Measurements from ENCODE around the gene PLIN3.

GRCh38 chr19:4795400-4795799 lies 72.1 kb downstream of the PLIN3 start:
- TF ChIP-seq, protein P1, sequence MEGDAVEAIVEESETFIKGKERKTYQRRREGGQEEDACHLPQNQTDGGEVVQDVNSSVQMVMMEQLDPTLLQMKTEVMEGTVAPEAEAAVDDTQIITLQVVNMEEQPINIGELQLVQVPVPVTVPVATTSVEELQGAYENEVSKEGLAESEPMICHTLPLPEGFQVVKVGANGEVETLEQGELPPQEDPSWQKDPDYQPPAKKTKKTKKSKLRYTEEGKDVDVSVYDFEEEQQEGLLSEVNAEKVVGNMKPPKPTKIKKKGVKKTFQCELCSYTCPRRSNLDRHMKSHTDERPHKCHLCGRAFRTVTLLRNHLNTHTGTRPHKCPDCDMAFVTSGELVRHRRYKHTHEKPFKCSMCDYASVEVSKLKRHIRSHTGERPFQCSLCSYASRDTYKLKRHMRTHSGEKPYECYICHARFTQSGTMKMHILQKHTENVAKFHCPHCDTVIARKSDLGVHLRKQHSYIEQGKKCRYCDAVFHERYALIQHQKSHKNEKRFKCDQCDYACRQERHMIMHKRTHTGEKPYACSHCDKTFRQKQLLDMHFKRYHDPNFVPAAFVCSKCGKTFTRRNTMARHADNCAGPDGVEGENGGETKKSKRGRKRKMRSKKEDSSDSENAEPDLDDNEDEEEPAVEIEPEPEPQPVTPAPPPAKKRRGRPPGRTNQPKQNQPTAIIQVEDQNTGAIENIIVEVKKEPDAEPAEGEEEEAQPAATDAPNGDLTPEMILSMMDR (IDR thresholded peaks at IDR 0.05): no peak
- TF ChIP-seq POLR2A (IDR thresholded peaks at IDR 0.05) (no peak), POLR2AphosphoS5 (IDR thresholded peaks at IDR 0.05) (no peak), EP300 (IDR thresholded peaks at IDR 0.05) (no peak)

Data from gastroesophageal sphincter (tissue), 3 donors.